GM18511 (cell line): ENCODE results near the gene HCRTR1.

ENCODE experiments used
- ATAC-seq: cut with Tn5 transposase; IDR thresholded peaks from one replicate; pipeline ENCODE4 v1.9.1; 2021; ENCODE audit warnings: mild to moderate bottlenecking, moderate library complexity; ENCODE audit not compliant: unreplicated experiment

HCRTR1 gene

DNA sequence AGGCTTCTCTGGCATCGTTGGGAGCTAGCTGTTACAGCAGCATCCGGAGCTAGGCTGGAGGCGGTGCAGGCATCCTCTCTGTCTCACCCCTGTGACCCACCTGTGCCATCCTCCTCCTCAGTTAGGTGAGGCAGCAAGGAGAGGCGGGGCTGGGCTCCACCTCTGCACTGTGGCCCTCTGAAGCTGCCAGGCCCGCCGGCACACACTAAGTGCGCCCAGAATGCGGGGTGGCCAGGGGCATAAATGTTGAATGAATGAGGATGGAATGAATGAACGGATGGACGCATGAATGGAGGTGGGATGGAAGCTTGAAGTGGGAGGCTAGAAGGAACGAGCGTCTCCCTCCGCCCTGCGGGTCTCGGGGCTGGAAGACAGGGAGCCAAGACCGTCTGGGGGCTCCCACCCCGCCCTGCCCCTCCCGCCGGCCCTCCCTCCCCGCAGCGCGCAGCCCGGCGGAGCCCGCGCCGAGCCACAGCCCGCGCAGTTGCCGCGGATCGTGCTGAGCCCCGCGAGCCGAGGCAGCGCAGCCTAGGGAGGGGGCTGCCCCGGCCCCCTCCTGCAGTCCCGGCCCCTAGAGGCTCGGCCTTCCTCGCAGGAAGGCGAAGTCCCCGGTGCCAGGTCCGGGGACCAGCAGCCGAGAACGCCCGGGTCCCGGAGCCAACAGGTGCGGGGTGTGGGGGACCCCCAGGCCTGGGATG is at the start of gene HCRTR1:
Gene HCRTR1 (plus strand): TSS at position 472 of the 698 bp plus-strand sequence. CDS start 1,504 bp downstream, outside the sequence.
- no peak for ATAC-seq

DNA sequence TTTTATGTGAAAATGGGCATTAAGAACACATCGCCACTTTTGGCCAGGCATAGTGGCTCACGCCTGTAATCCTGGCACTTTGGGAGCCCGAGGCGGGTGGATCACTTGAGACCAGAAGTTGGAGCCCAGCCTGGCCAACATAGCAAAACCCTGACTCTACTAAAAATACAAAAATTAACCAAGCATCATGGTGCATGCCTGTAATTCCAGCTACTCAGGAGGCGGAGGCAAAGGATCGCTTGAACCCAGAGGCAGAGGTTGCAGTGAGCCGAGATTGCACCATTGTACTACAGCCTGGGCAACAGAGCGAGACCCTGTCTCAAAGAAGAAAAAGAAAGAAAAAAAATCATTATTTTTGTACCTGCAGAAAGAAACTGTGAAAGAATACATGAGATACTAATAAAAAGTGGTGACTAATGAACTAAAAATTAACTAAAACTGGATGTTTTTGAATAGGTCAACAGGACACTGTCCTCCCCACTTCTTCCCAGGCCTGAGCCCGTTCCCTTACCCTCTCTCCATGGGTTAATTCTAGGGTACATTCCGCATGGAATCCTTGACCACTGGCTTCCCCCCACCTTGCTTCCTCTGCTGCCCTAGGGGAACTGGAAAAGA is 49.4 kb upstream of the HCRTR1 start:
- ATAC-seq: no peak

DNA sequence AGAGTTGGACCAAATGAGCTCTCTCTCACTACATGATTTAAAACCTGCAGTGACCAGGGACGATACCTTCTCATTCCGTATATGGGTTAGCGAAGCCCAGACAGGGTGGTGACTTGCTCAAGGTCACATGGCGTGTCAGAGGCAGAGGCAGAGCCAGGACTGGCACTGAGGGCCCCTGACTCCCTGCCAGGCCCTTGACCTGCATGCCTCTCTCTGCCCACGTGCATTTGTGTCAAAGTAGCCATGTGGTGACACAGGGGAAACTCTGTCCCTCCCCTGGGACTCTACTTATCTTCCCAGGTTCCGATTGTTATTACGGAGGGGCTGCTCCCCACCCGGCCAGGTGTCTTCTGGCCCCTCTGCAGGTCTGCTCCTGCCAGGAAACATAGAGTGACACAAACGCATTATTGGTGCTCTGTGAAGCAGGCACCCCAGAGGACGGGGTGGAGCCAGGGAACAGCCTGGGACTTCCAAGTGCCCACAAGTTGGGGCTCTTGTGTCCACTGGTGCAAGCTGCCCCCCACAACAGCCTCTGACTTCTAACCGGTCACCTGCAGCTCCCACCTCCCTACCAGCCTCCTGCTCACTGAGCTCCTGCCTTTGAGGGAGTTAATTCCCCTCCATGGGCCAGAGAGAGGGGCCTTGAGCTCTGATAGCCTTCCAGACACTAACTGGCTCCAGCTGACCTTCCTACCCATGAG is 48.4 kb upstream of the HCRTR1 start:
- no peak for ATAC-seq

DNA sequence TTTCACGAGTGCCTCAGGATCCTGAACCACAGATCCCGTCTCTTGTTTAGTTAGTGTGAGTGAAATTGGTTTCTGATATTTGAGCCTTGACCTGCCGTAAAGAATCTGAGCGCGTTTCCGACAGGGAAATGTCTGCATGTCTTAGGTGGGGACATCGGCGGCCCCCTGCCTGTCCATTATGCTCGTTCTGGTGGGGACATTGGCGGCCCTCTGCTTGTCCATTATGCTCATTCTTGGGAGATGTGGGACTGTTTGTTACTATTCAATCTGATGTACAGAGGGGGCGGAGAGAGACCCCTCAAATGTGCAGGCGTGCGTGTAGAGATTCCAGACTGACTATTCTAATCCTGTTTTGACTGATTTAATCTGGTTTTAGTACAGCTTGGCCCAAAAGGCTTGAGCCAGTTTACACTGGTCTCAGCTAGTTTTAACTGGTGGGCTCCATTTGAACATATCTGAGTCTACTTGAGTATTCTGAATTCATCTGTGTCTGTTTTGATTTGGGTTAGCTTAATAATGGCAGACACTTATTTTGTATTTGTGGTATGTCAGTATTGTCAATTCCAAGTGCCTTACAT is 47.8 kb upstream of the HCRTR1 start:
- ATAC-seq: no peak

GRCh38 chr1:31570228-31570627 is 47.3 kb upstream of the HCRTR1 start:
- ATAC-seq: no peak

- ATAC-seq: no peak
Measured at GRCh38 chr1:31570906-31571305, 46.6 kb upstream of the HCRTR1 start.

GRCh38 chr1:31571340-31572295 is 45.9 kb upstream of the HCRTR1 start:
- no peak for ATAC-seq

DNA sequence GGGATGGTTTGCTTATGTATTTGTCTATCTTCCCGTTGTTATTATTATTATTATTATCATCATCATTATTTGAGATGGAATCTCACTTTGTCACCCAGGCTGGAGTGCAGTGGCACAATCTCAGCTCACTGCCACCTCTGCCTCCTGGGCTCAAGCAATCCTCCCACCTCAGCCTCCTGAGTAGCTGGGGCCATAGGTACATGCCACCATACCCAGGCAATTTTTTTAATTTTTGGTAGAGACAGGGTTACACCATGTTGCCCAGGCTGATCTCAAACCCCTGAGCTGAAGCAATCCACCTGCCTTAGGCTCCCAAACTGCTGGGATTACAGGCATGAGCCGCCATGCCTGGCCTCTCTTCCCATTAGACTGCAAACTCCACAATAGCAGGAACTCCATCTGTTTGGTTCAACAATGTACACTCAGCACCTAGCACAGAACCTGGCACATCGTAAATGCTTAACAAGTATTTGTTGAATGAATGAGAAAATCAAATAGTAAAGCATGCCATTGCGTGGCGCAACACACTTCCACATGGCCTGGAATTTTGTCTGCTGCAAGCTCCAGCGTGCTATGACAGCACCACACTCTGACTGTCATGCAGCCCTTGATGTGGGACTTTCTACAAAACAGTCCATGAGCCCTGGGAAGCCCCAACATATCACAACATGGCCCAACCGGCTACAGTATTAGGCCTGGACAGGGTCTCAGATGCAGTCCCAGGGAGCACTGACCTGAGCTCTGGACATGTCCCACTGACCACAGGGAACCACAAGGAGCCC is 45.0 kb upstream of the HCRTR1 start:
- no peak for ATAC-seq

DNA sequence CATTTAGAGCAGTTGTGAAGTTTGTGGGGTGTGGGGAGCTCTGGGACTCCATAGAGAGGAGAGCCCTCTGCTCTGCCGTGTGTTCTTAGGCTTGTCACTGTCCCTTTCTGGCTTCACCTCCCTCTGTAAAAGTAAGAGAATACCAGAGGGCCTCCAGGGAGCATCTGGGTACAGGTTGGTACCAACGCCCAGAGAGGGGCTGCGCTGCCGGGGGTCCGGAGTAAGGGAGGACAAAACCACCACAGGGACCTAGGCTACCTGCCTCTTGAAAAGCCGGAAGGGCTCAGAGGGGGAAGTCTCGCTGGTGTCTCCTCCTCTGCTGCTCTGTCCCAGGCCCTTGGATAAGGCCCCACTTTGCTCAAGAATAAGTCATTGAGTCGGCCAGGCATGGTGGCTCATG is 44.2 kb upstream of the HCRTR1 start:
- no peak for ATAC-seq

DNA sequence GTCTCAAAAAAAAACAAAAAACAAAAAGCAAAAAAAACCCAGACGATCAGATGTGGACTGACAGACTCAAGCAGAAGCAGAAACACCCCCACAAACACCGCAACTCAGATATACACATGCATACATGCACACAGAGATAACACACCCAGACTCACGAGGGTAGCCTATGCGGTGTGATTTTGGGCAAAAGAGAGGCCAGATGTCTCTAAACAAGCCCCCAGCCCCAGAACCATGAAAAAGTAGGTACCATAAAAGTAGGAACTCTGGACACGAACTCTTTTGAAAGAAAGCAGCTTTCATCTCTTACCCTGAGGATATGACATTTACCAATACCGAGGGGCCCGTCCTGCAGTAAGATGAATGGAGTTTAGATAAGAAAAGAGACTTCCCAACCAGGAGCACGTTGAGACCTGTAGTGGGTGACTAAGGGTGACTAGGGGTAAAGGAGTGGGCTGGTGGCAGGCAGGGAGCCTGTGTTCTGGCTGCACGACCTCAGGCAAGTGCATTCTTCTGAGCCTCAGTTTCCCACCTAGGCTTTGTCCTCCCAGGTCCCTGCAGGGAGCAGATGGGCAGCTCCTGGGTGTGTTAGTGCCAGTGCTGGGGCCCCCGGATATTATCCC is 42.6 kb upstream of the HCRTR1 start:
- no peak for ATAC-seq

DNA sequence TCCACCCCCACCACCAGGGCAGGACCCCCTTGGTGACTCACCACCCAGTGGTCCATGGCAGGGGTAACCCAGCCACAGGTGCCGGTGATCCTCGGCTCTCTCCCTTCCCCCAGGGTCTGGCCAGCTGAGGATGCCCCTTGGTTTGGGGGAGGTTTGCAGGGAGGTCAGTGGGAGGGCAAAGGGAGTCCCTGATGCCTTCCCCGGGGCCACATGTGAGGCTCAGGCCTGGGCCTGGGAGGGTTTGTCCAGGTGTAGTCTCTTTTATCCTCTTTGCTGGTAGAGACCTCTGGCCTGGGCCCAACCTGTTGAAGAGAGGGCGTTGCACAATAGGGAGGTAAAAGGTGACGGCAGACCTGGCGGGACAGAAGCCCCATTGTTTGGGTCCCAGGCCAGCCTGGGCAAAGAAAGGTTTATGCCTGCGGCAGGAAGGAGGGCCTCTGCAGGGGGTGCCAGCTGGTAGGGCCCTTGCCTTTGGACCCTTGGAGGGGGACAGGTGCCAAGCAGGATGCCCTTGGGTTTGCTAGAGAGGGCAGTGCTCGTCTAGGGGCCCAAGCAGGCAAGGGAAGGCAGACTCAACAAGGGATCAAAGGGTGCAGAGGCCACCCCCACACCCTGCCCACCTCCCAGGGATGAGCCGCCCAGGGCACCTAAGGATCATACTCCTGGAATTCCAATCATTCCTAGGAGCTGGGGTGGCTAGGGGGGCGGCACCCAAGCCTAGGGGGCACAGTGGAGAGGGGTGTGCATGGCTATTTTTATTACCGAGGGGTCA is 41.9 kb upstream of the HCRTR1 start:
- no peak for ATAC-seq

- no peak for ATAC-seq
Measured at GRCh38 chr1:31576201-31576669, 41.3 kb upstream of the HCRTR1 start, which contains the start of gene TINAGL1. Gene TINAGL1 (plus strand): TSS chr1:31576515. CDS start chr1:31577149, 634 bp downstream.

- ATAC-seq: no peak
Measured at GRCh38 chr1:31576743-31577455, 40.6 kb upstream of the HCRTR1 start.

DNA sequence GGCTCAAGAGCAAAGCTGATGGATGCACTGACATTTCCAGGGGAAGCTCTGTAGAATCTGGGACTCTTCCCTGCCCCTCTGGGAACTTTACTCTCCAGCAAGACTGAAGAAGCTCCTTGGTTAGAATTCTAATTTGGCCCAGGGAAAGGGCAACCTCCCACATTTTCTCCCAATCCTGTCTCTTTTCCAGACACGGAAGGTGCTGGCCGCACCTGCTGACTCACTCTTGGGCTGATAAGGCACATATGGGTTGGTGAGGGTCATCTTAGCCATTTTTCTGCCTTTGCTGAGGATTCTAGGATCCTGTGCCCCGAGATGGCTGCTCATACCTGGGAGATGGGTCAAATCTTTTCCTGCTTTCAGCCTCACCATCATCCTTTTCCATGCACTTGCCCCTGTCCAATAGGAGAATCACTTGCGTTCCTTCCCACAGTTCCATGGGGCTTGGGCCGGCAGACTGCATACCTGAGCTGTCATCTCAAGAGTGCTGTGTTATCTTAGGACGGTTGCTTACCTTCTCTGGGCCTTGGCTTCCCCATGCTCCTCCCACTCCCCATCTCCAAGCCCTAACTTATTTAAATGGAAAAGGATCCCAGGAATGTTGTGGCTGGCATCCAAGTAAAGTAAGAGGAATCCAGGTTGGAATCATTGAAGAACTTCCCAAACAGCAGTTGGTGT is 39.8 kb upstream of the HCRTR1 start:
- no peak for ATAC-seq

- ATAC-seq: no peak
Measured at GRCh38 chr1:31579374-31579773, 38.1 kb upstream of the HCRTR1 start.

GRCh38 chr1:31580513-31580870 is 37.0 kb upstream of the HCRTR1 start:
- ATAC-seq: no peak

- ATAC-seq: no peak
Measured at GRCh38 chr1:31580891-31581603, 36.4 kb upstream of the HCRTR1 start.
